Measurements from ENCODE around the gene RASA3.
"Not testable (repeated sequence)": the region's sequence is repeated elsewhere in the genome, so short reads cannot be mapped to it uniquely, and the experiment has no call there.

The RASA3 gene

DNA sequence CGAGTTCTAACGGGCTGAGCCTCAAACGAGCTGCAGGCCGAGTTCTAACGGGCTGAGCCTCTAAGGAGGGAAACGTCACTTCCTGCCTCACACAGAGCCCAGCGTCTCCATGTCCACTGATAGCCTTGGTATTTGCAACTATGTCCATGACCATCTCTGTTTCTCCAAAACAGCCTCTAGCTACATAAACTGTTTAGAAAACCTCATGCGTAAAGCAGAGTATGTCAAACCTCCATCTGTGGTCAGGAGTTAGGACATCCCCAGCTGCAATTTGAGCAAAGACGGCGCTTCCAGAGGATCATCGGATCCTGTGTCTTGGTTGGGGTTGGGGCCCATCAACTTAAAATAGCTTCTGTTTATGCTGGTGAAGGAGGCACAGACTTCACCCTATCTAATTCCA lies 20.8 kb downstream of the RASA3 start:
- DNase-seq = no peak

DNA sequence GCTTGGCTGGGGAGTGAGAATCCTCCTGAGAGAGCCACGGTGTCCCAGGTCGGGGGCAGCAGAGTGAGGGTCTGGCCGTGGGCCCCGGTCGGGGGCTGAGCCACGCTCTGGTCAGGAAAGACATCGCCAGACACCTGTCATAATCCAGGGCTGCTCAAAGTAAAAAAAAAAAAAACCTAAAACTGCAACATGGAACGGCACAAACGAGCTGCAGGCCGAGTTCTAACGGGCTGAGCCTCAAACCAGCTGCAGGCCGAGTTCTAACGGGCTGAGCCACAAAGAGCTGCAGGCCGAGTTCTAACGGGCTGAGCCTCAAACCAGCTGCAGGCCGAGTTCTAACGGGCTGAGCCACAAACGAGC lies 21.6 kb downstream of the RASA3 start:
- not testable (repeated sequence) for DNase-seq

DNA sequence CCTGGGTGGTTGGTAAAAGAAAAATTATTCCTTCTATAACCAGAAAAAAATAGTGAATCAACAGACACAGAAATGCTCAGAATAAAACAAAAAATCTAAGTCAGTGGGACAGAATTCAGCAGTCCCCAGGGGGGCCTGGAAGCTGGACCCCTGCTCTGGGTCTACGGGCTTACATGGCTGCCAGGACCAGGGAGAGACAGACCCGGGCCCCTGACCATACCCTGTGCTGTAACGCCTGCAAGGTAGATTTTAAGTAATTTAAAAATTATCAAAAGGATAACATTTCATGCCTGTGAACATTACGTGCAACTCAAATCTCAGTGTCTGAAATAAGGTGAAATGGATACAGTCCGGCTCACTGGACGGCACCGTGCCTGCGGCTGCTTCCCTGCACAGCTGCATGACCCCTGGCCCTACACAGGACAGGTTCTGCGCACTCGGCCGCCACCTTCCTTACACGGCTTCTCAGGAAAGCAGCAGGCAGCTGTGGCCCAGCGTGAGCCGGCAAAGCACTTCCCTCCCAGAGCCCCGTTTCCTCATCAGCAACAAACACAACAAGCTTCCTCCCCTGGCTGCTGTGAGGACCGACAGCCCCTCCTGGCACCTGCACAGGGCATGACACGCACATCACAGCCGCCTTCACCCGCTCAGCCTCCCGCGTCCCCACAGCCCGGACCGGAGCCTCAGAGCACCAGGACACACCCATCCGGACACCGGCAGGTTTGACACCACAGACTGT lies 22.2 kb downstream of the RASA3 start:
- peak; percentile 88 for DNase-seq

DNA sequence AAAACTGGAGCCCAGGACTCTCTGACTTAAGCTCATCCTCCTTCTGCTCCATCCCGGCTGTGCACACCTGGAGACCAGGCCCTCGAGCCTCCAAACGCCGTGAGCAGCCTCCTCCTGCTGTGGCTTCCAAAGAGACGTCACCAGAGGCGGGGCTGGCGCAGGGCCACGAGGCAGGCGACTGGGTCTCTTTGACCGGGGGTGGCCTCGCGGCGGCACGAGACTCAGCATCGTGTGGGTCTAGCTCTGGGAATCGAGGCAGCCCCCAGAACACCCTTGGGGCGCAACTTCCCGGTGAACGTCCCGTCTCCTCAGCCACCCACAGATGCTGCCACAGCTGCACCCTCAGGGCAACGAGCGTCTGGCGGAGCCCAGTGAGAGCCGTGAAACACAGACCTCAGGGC lies 22.8 kb downstream of the RASA3 start:
- peak; percentile 62 for DNase-seq

DNA sequence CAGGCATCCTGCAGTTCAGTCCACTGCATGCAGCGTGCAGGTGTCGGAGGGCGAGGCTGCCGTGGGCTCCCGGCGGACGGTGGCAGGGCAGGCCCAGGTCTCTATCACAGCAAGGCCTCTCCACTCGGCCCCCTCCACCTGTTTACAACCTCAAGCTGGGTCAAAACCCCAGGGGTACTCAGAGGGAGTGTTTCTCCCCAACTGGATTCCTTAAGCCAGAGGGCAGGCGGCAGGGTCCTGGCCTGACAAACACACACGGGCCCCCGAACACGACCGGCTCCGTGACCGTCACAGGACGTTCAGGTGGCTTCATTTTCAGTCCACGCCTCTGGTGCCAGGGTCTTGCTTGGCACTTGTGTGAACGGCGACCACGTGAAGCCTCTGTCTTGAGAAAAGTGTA lies 23.5 kb downstream of the RASA3 start:
- DNase-seq = no peak

DNA sequence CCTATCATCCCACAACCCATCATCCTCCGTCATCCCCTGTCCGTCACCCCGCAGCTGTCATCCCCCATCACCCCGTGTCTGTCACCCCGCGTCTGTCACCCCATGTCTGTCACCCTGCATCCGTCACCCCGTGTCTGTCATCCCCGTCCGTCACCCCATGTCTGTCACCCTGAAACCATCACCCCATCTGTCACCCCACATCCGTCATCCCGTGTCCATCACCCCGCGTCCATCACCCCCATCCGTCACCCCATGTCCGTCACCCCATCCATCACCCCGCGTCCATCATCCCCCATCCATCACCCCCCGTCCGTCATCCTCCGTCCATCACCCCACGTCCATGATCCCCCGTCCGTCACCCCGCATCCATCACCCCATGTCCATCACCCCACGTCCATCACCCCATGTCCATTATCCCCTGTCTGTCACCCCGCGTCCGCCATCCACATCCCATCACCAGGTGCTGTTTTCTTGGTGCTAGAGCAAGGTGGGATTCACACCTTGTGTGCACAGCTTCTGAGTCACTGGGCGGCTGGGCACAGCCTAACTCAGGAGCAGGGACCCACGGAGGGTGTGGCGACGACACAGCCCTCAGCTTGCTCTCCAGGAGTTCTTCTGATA lies 24.2 kb downstream of the RASA3 start:
- no peak for DNase-seq

DNA sequence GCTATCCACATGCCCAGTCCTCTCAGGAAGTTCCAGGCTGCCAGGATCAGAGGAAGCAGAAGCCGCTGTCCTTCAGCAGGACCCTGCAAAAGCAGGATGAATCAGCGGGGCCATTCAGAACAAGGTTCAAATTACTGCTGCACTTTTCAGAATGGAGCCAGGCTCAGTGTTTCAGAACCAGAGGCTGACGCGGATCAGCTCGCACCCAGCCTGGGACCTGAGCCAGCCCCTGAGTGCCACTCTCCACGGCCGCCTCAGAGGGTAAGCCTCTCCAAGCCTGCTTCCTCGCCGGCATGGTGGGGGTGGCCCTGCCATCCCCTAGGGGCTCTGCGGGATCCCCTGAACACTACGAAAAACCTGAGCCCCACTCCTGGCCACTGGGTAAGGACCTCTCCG lies 24.7 kb downstream of the RASA3 start:
- no peak for DNase-seq

DNA sequence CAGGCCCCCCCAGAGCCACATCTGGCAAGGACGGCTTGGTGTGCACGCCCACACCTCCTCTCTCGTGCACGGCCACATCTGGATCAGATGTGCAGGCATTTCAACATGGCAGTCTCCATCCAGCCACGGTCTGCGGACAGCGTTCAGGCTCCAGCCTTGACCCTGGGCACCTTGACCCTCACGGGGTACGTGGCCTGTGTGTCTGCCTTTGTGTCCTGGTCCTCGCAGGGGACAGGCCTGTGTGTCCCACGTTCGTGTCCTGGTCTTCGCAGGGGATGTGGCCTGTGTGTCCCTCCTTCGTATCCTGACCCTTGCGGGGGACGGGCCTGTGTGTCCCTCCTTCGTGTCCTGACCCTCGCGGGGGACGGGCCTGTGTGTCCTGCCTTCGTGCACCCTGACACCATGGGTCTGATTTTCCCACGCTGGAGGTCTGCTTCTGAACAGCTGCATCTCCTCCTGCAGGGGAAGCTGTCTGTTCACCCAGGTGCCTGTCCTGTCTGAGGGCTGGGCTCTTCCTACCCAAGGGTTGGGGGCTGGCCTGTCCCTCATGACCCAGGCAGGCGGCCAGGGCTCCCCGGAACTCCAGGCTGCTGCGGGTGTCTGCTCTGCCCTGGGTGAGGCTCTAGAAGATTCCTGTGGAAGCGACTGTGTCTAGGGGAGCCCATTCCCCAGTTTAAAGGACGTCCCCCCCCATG lies 25.3 kb downstream of the RASA3 start:
- no peak for DNase-seq

DNA sequence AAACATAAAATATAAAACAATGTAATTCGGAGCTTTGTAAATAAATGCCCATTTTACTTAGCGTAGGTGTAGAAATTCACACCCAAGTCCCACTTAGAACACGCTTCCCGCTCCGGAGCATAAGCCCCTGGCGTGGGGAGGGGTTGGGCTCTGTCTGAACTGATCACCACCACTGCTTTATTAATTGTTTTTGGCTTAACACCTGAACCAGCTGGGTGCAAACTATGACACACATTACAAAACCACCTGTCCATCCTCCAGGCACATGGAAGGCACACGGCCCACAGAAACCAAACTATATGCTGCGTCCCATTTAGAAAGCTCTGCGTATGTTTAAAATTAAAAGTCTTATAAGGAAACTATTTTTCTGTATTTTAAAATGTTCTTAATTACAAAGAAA lies 25.9 kb downstream of the RASA3 start:
- DNase-seq = no peak

DNA sequence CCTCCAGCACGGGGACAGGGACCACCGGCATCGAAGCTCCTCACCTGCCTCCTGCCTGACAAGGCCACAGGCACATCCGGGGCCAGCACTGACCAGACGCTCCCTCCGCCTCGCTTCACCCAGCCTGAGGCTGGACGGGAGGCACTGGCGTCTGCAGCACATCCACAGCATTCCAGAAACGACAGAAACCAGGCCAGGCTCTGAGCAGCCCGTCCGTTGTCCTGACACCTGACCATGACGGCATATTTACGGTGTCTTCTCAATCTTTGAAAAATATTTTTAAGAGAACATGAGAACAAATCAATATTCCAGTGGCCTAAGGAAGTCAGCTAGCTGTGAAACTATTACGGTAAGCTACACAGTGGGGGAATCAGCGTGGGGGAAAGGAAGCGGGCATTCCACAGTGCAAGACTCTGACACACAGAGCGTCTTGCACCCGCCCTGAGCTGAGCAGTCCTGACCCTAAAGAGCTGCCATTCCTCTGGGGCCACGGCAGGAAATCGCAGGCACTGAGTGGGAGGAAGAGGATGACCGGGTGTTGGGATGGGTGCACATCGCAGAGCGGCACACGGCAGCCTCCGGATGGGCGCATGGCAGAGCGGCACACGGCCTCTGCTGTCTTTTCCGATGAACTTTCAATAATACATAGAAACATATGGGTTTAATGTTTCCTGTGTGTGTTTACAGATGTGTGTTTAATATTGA lies 26.8 kb downstream of the RASA3 start:
- no peak for DNase-seq

DNA sequence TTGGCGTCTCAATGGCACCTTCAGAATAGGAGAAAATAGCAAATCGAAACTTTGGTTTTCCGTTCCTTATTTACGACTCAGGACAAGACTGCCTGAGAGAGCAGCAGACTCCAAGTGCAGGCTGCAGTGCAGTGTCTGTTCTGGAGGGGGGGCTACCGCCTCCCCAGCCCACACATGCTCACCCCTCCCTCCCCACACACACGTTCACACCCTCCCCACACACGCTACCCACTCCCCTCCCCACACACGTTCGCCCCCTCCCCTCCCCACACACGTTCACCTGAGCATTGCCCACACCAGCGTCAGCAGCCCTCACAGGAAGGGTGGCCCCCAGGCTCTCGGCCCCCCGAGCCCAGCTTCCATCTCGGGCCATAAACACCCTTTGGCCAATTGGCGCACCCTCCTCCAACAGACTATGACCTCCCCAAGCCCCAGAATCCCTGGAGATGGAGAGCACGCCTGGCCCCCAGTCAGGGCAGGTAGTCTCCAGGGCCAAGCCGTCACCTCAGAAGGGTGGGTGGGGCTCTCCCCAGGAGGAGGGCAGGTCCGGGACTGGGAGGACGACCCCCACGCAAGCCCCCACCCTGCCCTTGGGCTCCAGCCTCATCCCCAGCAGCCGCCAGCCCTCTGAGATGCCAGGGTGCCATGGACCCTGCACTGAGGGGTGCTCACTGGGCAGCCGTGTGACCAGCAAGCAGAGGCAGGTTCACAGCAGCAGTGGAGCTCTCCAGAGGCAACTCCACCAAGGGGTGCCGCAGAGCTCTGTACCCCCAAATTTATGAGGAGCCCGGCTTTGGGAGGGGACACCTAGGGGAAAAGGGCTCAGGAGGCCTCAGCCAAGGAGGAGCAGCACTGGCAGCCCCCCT lies 27.5 kb downstream of the RASA3 start:
- DNase-seq = no peak

DNA sequence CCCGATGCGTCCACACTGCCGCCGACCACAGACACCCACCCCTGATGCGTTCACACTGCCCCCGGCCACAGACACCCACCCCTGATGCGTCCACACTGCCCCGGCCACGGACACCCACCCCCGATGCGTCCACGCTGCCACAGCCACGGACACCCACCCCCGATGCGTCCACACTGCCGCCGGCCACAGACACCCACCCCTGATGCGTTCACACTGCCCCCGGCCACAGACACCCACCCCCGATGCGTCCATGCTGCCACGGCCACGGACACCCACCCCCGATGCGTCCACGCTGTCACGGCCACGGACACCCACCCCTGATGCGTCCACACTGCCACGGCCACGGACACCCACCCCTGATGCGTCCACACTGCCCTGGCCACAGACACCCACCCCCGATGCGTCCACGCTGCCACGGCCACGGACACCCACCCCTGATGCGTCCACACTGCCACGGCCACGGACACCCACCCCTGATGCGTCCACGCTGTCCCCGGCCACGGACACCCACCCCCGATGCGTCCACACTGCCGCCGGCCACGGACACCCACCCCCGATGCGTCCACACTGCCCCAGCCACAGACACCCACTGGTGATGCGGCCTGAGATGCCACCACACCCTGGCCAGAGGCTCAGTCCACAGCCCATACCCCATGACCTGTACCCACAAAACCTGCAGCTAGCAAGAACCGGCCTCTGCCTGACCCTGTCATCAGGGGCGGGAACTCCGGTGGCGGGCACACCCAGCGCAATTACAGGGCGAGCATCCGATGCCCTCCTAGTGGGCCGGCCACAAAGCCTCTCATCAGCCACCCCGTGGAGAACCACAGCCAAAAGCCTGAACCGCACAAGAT lies 28.4 kb downstream of the RASA3 start:
- DNase-seq = no peak

DNA sequence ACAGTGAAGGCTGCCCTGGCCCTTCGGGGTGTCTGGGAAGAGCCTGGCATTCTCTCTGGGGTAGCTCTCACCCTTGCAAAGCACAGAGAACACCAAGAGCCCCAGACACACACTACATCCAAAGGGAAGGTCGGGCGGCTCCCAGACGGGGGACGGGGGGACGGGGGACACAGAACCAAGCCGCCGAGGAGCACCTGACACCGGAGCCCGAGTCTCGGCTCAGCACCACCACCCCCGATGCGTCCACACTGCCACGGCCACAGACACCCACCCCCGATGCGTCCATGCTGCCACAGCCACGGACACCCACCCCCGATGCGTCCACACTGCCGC lies 29.2 kb downstream of the RASA3 start:
- not testable (repeated sequence) for DNase-seq

DNA sequence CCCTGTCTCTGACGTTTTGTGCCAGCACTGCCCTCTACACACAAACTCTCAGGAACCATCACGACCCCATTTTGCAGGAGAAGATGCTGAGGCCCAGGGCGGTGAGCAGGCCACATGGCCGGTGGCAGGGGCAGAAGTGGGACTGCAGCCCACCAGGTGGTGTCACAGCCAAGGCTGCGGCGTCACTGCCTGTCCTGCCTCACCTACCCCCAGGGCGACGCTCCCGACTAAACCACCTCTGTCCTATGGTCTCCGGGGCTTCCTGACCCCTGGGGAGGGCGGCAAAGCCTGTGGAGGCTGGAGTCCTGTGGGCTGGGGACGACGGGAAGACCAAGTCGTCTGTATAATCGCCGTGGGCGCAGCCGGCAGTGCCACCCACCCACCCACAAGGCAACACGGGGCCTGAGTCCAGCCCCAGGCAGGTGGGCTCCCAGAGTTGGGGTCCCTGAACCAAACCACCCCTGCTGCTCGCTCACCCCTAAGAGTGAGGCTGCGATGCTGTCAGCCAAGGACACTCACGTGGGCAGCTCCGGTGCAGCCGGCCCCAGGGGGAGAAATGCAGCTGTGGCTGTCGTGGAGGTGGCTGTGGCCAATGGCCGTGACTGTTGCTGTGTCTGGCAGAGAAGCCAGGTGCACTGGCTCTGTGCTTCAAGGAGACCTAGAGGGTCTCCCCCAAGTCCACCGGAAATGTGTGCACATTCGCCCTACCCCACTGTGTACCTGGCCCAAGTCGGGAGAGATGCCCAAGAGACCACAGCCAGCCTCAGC lies 29.7 kb downstream of the RASA3 start:
- no peak for DNase-seq

DNA sequence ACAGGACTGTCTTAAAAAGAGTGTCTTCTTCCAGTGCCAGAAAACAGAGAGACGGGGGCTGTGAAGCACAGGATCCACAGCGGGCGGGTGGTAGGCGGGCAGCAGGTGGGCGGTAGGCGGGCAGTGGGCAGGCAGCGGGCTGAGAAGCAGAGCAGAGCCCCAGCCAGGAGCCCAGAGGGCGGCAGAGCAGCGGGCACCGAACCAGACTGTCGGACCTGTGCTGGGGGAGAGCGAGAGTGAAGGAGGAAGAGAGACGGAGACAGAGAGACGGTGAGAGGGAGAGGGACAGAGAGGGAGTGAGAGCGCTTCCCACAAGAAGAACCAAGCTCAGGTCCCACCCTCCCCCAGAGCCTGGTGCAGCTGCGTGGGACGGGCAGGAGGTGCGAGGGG lies 30.3 kb downstream of the RASA3 start:
- no peak for DNase-seq

DNA sequence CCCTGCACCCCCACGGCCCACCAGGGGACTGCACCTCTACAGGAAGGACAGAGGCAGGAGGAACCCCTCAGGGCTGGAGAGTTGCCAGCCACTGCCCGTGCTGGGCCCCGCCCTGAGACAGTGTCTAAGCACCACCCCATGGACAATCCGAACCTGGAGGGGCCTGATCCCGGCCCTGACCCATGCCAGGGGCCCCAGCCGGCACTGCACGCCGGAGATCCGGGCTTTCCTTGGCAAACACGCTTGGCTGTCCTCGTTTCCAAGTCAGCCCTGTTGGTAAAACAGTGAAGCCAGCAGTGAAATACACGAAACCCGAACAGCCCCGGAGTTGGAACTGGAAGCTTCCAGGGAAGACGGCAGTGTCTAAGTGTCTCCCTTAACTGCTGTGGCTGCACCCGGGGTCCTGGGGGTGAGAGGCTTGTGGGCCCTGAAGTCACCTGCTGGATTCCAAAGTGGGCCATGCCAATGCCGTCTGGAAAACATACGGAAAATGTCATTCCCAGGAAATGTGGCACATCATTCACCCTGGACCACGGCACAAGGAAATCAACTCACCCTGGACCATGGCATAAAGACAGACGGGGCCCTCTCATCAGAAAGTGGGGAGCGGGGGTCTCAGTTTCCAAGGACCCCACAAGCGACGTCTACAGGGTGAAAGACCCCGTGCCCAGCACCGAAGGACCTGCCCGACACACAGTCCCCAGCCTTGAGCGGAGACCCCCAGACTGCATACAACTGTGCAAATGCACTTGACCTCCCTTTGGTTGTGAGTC lies 30.9 kb downstream of the RASA3 start:
- no peak for DNase-seq

DNA sequence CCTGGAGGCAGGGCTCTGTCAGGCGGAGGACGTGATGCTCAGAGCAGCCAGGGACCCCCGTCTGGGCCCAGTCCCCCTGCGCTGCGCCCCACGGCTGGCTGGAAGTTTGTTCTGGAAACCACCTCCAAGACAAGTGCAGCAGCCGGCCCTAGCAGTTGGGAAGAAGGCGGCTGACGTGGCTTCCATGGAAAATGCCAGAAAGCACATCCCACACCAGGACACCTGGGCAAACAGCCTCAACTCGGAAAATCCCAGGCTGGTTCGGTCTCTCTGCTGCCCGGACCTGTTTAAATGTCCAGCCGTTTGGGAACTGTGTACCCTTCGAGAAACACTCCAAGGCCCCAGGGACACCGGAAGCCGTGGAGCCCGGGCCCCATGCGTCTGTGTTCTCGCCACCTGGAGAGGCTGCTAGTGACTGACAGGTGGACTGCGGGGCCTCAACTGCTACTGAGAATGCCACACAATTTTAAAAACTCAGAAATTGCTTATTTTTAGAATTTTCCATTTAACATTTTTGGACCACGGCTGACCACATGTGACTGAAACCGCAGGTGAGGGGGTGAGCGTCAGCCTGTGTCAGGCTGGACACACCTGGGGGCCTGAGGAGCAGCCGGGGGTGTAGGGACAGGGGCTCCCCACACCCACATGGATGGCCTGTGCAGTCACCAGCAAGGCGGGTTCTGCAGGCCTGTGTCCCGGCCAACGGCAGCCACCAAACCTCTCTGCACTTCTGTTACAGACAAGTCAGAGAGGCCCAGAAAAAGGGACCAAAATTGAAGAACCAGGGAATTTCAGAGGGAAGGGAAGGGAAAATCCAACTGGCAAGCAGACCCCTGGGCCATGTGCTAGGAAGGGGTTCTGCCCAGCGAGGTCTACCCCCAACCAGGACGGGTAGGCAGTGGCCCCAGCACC lies 31.7 kb downstream of the RASA3 start:
- no peak for DNase-seq

DNA sequence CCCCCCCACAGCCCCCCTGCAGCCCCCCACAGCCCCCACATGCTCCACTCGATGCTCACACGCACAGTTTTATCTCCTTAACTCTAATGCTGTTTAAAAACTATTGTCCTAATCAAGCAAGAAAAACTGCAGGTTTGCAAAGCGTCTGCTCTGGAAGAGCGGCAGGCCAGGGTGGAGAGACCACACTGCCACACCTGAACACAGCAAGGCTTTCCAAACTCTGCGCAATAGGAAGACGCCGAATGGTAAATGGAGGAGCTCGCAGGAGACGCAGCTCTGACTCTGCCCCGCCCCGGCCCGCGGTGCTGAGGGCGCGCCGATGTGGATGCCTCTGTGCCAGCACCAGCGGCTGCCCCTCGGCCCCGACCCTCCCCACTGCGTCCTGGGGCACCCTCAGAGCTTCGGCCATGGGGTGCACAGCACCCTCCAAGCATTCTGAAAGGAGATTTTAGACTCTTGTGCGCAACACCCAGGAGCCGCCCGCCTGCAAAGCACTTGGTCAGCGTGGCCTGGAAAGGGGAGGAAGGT lies 32.4 kb downstream of the RASA3 start:
- DNase-seq = no peak

DNA sequence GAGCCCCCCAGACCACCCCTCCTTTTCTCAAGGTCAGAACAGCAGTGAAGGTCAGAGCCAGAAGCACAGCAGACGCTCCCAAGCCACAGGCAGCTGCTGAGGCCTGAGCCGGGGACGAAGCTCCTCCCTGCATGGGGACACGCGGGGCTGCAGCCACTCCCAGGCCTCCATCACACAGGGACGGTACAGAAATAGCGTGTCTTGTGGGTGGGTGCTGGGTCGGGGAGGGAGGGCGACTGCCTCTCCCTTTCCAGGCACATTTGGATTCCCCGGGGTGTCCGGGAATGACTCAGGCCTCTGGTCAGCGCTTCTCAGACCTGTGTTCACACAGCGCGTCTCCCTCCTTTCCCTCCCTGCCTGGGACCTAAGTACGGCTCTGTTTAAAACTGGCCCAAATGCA lies 33.2 kb downstream of the RASA3 start:
- DNase-seq = no peak
